Measurements from ENCODE around the gene ZNF750. TPM values are rescaled to one million over a fixed set of nuclear protein-coding genes. Genes with fewer than 3 reads are reported as not detected.

ZNF750 gene
- total and polyA plus RNA-seq, 2 experiments from 2014 or later: 0.13 to 0.17 TPM

GRCh38 chr17:82845163-82845807 is 5.5 kb upstream of the ZNF750 start:
- Histone ChIP-seq H3K4me1 (ENCODE audit: insufficient read depth) (peaks cover 5% of the 10 kb centered on the region; the same call in 1 of the 2 replicates), H4K20me1 (replicated peaks; ENCODE audit: insufficient read depth) (peaks cover 3% of the 10 kb centered on the region), H3F3A (replicated peaks; ENCODE audit: low read depth) (0 out of 2 replicates have a peak, but pooled peaks cover 2% of the 10 kb centered on the region), H3K36me3 (ENCODE audit: insufficient read depth) (no peaks in the 10 kb centered on the region), H3K4me3 (no peak overlapping the region), H2AFZ (no peak overlapping the region), H3K4me2 (no peak overlapping the region), H3K27me3 (ENCODE audit: insufficient read depth) (no peaks in the 10 kb centered on the region), H3K9me2 (ENCODE audit: insufficient read depth) (no peaks in the 10 kb centered on the region), H3K27ac (ENCODE audit: low read depth) (no peak overlapping the region), H3K79me2 (replicated peaks; ENCODE audit: insufficient read depth) (peaks cover 13% of the 10 kb centered on the region)
- Mint-ChIP-seq H3K36me3 (ENCODE audit: low read depth) (peaks cover 16% of the 10 kb centered on the region), H3K4me3 (no peak overlapping the region), H3K27ac (no peak overlapping the region), H3K4me1 (peaks cover 17% of the 10 kb centered on the region), H3K9me3 (peaks cover 5% of the 10 kb centered on the region), H3K27me3 (ENCODE audit: insufficient read depth, low read depth, poor library complexity) (peaks cover 10% of the 10 kb centered on the region)
- ATAC-seq: no peak
- DNase-seq (ENCODE audit: low spot score): no peak
- TF ChIP-seq STAT1 (IDR thresholded peaks at IDR 0.05; ENCODE audit: unreplicated experiment) (no peak), JUNB (IDR thresholded peaks at IDR 0.05; ENCODE audit: unreplicated experiment) (no peak)

- H3K4me1 Mint-ChIP-seq: peaks cover 22% of the 10 kb centered on the region
- Histone ChIP-seq H3K36me3 (ENCODE audit: insufficient read depth) (no peaks in the 10 kb centered on the region), H3F3A (replicated peaks; ENCODE audit: low read depth) (0 out of 2 replicates have a peak, but pooled peaks cover 6% of the 10 kb centered on the region), H2AFZ (no peak overlapping the region), H3K4me1 (ENCODE audit: insufficient read depth) (peaks cover 10% of the 10 kb centered on the region), H3K27me3 (ENCODE audit: insufficient read depth) (no peaks in the 10 kb centered on the region), H3K4me2 (no peak overlapping the region), H3K27ac (ENCODE audit: low read depth) (no peak overlapping the region), H3K79me2 (replicated peaks; ENCODE audit: insufficient read depth) (peaks cover 13% of the 10 kb centered on the region), H4K20me1 (replicated peaks; ENCODE audit: insufficient read depth) (peaks cover 3% of the 10 kb centered on the region), H3K4me3 (no peak overlapping the region), H3K9me2 (ENCODE audit: insufficient read depth) (no peaks in the 10 kb centered on the region)
- peaks cover 14% of the 10 kb centered on the region for H3K27me3 Mint-ChIP-seq (ENCODE audit: insufficient read depth, low read depth, poor library complexity)
- DNase-seq (ENCODE audit: low spot score) (no peak), ATAC-seq (no peak)
- H3K4me3 Mint-ChIP-seq: no peak overlapping the region
- H3K27ac Mint-ChIP-seq: no peak overlapping the region; the same call in 1 of the 2 replicates
- peaks cover 3% of the 10 kb centered on the region for H3K9me3 Mint-ChIP-seq
- H3K36me3 Mint-ChIP-seq (ENCODE audit: low read depth): peaks cover 14% of the 10 kb centered on the region
- TF ChIP-seq ETS1 (IDR thresholded peaks at IDR 0.05) (no peak), EZH2 (IDR thresholded peaks at IDR 0.05; ENCODE audit: low read depth, unreplicated experiment) (no peak), ZNF462 (CRISPR knock-in tag; IDR thresholded peaks at IDR 0.05) (no peak), ZNF114 (CRISPR knock-in tag; IDR thresholded peaks at IDR 0.05) (no peak), CREB1 (CRISPR knock-in tag; IDR thresholded peaks at IDR 0.05; ENCODE audit: low read depth) (no peak), REST (IDR thresholded peaks at IDR 0.05; ENCODE audit: unreplicated experiment) (no peak), POLR2AphosphoS5 (IDR thresholded peaks at IDR 0.05; ENCODE audit: low read depth) (no peak), STAT1 (IDR thresholded peaks at IDR 0.05; ENCODE audit: unreplicated experiment) (no peak)
Observed at GRCh38 chr17:82844796-82845162, 5.0 kb upstream of the ZNF750 start.

All from GM23338 (cell line).